K562 (cell line): Measurements from ENCODE around the gene AQP2. TPM values are rescaled to one million over a fixed set of nuclear protein-coding genes. Genes with fewer than 3 reads are reported as not detected.

Experiments
- ATAC-seq: fragments of 200-7000 bp; cut with Tn5 transposase; 3 replicates; pipeline ENCODE4 v1.9.1; 2020; ENCODE audit warnings: moderate library complexity
- BruUV-seq: library from RNA; stranded (reverse); fragments of 400-500 nt; replicated peaks from 2 replicates; lab custom pipeline; 2021; lab: Mats Ljungman, UMichigan
- CTCF ChIA-PET: fragments of 300-600 bp; formaldehyde crosslinking; extraction: SDS; loops from one replicate; lab custom pipeline; 2021; ENCODE audit warnings: low intra/inter-chr PET ratio; lab: Yijun Ruan, JAX
- POLR2A ChIA-PET: fragments of 300-600, 350-650 bp; sonication (Branson Sonifier 250); formaldehyde crosslinking; extraction: SDS; loops from one replicate; lab custom pipeline; 2021; ENCODE audit warnings: antibody characterized with exemption, inconsistent platforms; lab: Yijun Ruan, JAX
- DNase-seq, 4 experiments: peaks; one replicate each; pipeline versions ENCODE4 v3.0.0 to v3.0.0-alpha.2; 2011 to 2018; ENCODE audit warnings: low spot score in 3 of 4, mixed read lengths in 3 of 4; ENCODE audit errors: extremely low read depth in 1 of 4
- FAIRE-seq: peaks from 2 replicates; lab custom pipeline; 2011; peaks lifted over from hg19 to GRCh38; lab: Jason Lieb, UNC
- H2AFZ ChIP-seq: 2 replicates; pipeline ENCODE4 v1.6.0; 2011; ENCODE audit warnings: low read depth, low read length, control low read depth, inconsistent platforms
- H3K27ac ChIP-seq: fragments of 200-600 bp; 3 replicates; pipeline ENCODE4 v1.8.0; 2011; ENCODE audit warnings: low read depth, mild to moderate bottlenecking, control low read depth, inconsistent platforms, low read length, moderate library complexity, mixed read lengths; ENCODE audit errors: extremely low read depth
- H3K27me3 ChIP-seq, 2 experiments: fragments of 300-600 bp in 1 of 2; 2 replicates in 1 of 2; 3 replicates in 1 of 2; pipeline versions ENCODE4 v1.6.0 to v1.8.0; 2011; ENCODE audit warnings: inconsistent platforms in 2 of 2, low read length in 2 of 2, mild to moderate bottlenecking in 1 of 2, mixed read lengths in 1 of 2, moderate library complexity in 1 of 2; ENCODE audit not compliant: control insufficient read depth in 2 of 2, insufficient read depth in 2 of 2
- H3K36me3 ChIP-seq: fragments of 300-600 bp; 3 replicates; pipeline ENCODE4 v1.8.0; 2011; ENCODE audit warnings: mild to moderate bottlenecking, low read length, inconsistent platforms; ENCODE audit not compliant: control insufficient read depth, insufficient read depth
- H3K4me1 ChIP-seq, 2 experiments: fragments of 200-600 bp in 1 of 2; replicated peaks in 1 of 2; 2 replicates in 1 of 2; 3 replicates in 1 of 2; pipeline versions ENCODE4 v1.5.1 to v1.8.0; 2011; ENCODE audit warnings: inconsistent platforms in 2 of 2, low read length in 2 of 2, mild to moderate bottlenecking in 1 of 2, mixed read lengths in 1 of 2, moderate library complexity in 1 of 2; ENCODE audit not compliant: control insufficient read depth in 2 of 2, insufficient read depth in 2 of 2
- H3K4me2 ChIP-seq: 2 replicates; pipeline ENCODE4 v1.6.1; 2011; ENCODE audit warnings: low read length, control low read depth, inconsistent platforms, mixed read lengths; ENCODE audit not compliant: insufficient read depth
- H3K4me3 ChIP-seq: fragments of 200-600 bp; sonication (generic), shearing (Covaris generic); 2 replicates; pipeline ENCODE4 v1.5.1; 2016; ENCODE audit warnings: control low read depth, inconsistent platforms
- H3K79me2 ChIP-seq: fragments of 200-600 bp; 3 replicates; pipeline ENCODE4 v1.8.0; 2011; ENCODE audit warnings: low read length, inconsistent platforms; ENCODE audit not compliant: control insufficient read depth, insufficient read depth
- H3K9ac ChIP-seq, 2 experiments: 2 replicates each; pipeline versions ENCODE4 v1.6.0 to v1.6.1; 2011; ENCODE audit warnings: low read depth in 2 of 2, low read length in 2 of 2, control low read depth in 1 of 2, inconsistent platforms in 1 of 2, mild to moderate bottlenecking in 1 of 2, mixed read lengths in 1 of 2; ENCODE audit not compliant: insufficient read depth in 1 of 2
- H3K9me1 ChIP-seq: one replicate; pipeline ENCODE4 v1.6.0; 2011; ENCODE audit warnings: inconsistent platforms, mild to moderate bottlenecking, low read length, moderate library complexity; ENCODE audit not compliant: control insufficient read depth, insufficient read depth
- H3K9me3 ChIP-seq: replicated peaks from 2 replicates; pipeline ENCODE4 v1.5.1; 2011; ENCODE audit warnings: low read depth, low read length, inconsistent platforms; ENCODE audit not compliant: control insufficient read depth, insufficient read depth
- H4K20me1 ChIP-seq: replicated peaks from 2 replicates; pipeline ENCODE4 v1.6.1; 2011; ENCODE audit warnings: low read length, inconsistent platforms, mixed read lengths; ENCODE audit not compliant: control insufficient read depth, insufficient read depth
- CBX1 ChIP-seq: sonication (generic); IDR thresholded peaks from 2 replicates; pipeline ENCODE4 v1.6.1; 2016; ENCODE audit warnings: antibody characterized with exemption, low read depth, mild to moderate bottlenecking
- CTCFL ChIP-seq: IDR thresholded peaks from 2 replicates; pipeline ENCODE4 v1.6.1; 2011; ENCODE audit warnings: borderline replicate concordance, low read depth, mild to moderate bottlenecking, moderate library complexity, low read length; ENCODE audit not compliant: insufficient read depth, poor library complexity, severe bottlenecking
- DACH1 ChIP-seq: fragments of 450-650 bp; IDR thresholded peaks from 2 replicates; pipeline ENCODE4 v1.6.1; 2018; ENCODE audit not compliant: partially characterized antibody
- ESRRB ChIP-seq: fragments of 250-450 bp; sonication (Bioruptor Pico); IDR thresholded peaks from 2 replicates; pipeline ENCODE4 v1.5.0; 2020; ENCODE audit warnings: mild to moderate bottlenecking, moderate library complexity, borderline replicate concordance
- HCFC1 ChIP-seq: IDR thresholded peaks from 2 replicates; pipeline ENCODE4 v1.6.1; 2012; ENCODE audit warnings: low read depth, low read length, improper control_type of control experiment
- HMG20B ChIP-seq: fragments of 250-450 bp; sonication (Bioruptor Pico); IDR thresholded peaks from 2 replicates; pipeline ENCODE4 v1.5.0; 2021; ENCODE audit warnings: mild to moderate bottlenecking
- IRF9 ChIP-seq: fragments of 450-650 bp; IDR thresholded peaks from 2 replicates; pipeline ENCODE4 v1.6.1; 2016; ENCODE audit warnings: missing biosample characterization, missing genetic modification characterization
- NBN ChIP-seq: fragments of 450-650 bp; IDR thresholded peaks from 2 replicates; pipeline ENCODE4 v1.6.1; 2016; ENCODE audit warnings: low read depth, mild to moderate bottlenecking
- NCOA4 ChIP-seq: fragments of 450-650 bp; IDR thresholded peaks from 2 replicates; pipeline ENCODE4 v1.6.1; 2018; ENCODE audit warnings: mild to moderate bottlenecking; ENCODE audit not compliant: partially characterized antibody
- PRMT5 ChIP-seq: sonication (generic); formaldehyde crosslinking; IDR thresholded peaks from 2 replicates; pipeline ENCODE4 v1.5.0; 2020; ENCODE audit warnings: missing genetic modification reagents
- SLC30A9 ChIP-seq: fragments of 250-450 bp; sonication (Bioruptor Pico); IDR thresholded peaks from 2 replicates; pipeline ENCODE4 v1.8.0; 2022; ENCODE audit warnings: mild to moderate bottlenecking, moderate library complexity
- SMAD1 ChIP-seq: fragments of 150-350 bp; IDR thresholded peaks from 2 replicates; pipeline ENCODE4 v1.6.1; 2014; ENCODE audit warnings: low read length, low read depth; ENCODE audit not compliant: partially characterized antibody
- SMARCB1 ChIP-seq: IDR thresholded peaks from 2 replicates; pipeline ENCODE4 v1.6.1; 2011; ENCODE audit warnings: improper control_type of control experiment, low read depth; ENCODE audit not compliant: insufficient read length
- SNRNP70 ChIP-seq: fragments of 200-400 bp; formaldehyde crosslinking; optimal IDR thresholded peaks from 2 replicates; pipeline ENCODE3; 2017; ENCODE audit warnings: low read depth, low read length
- ZC3H11A ChIP-seq: IDR thresholded peaks from 2 replicates; pipeline ENCODE4 v1.6.1; 2012; ENCODE audit warnings: low read depth, low read length, improper control_type of control experiment
- ZNF143 ChIP-seq: sonication (generic); formaldehyde crosslinking; IDR thresholded peaks from 2 replicates; pipeline ENCODE4 v1.9.0; 2022; ENCODE audit warnings: mild to moderate bottlenecking, missing genetic modification reagents
- ZNF311 ChIP-seq: fragments of 250-450 bp; sonication (Bioruptor Pico); IDR thresholded peaks from 2 replicates; pipeline ENCODE4 v1.4.0; 2020; ENCODE audit warnings: mild to moderate bottlenecking, moderate library complexity
- ZNF431 ChIP-seq: sonication (generic); formaldehyde crosslinking; IDR thresholded peaks from 2 replicates; pipeline ENCODE4 v1.8.0; 2022; ENCODE audit warnings: mild to moderate bottlenecking, missing genetic modification reagents
- ZNF740 ChIP-seq, 3 experiments: fragments of 200-800 bp in 1 of 3; sonication (Bioruptor generic) in 1 of 3; sonication (generic) in 1 of 3; formaldehyde crosslinking in 1 of 3; IDR thresholded peaks; 2 replicates each; pipeline versions ENCODE4 v1.6.1 to v1.8.0; 2016 to 2022; ENCODE audit warnings: mild to moderate bottlenecking in 2 of 3, missing compliant biosample characterization in 2 of 3, missing genetic modification characterization in 2 of 3, missing genetic modification reagents in 1 of 3
- WGBS: fragments of 100-300 bp; shearing (Covaris generic); methylation state at CpG from one replicate; pipeline ENCODE4 v1.1.6; 2016; ENCODE audit warnings: low coverage, mixed read lengths; ENCODE audit not compliant: insufficient coverage; ENCODE audit errors: missing lambda C conversion rate; 5-methylcytosine and 5-hydroxymethylcytosine counted together
- in situ Hi-C: fragments of 300-500 bp; cut with MboI; formaldehyde crosslinking; loops from 4 replicates; pipeline ENCODE4 v1.15.0; 2018; ENCODE audit warnings: inconsistent platforms, mixed read lengths
- intact Hi-C: fragments of 100-400 bp; cut with micrococcal nuclease; formaldehyde crosslinking; loops from 2 replicates; pipeline ENCODE4 v1.14.2; 2022
- polyA plus RNA-seq, 8 experiments: library from polyadenylated mRNA; depleted of rRNA in 4 of 8; stranded (reverse) in 5 of 8; unstranded in 3 of 8; fragments of >200 nt; fragmentation: Nextera tagmentation in 2 of 8; fragmentation: Illumina TruSeq in 1 of 8; extraction: Ambion mirVana in 2 of 8; extraction: Trizol in 1 of 8; gene quantifications; 2 replicates each; pipeline versions ENCODE4 v1.2.1 to v1.2.3, GENCODE V29; 2011 to 2014; ENCODE audit warnings: inconsistent platforms in 1 of 8, missing spikeins in 1 of 8
- total RNA-seq, 7 experiments: library from RNA; depleted of rRNA in 6 of 7; stranded (reverse); fragments of >200 nt in 6 of 7; fragmentation: Illumina TruSeq in 2 of 7; extraction: Trizol in 2 of 7; gene quantifications; 2 replicates each; pipeline versions ENCODE4 v1.2.1 to v1.2.3, GENCODE V29; 2011 to 2021; ENCODE audit warnings: low replicate concordance in 1 of 7

AQP2 gene
- total and polyA plus RNA-seq, 9 of the 15 experiments (the other 6 are each of a cell fraction or from before 2014, with no cell fraction given), result not detected

GRCh38 chr12:49985981-49986380 lies 35.4 kb downstream of the AQP2 start:
- DNase-seq (no peak), FAIRE-seq (no peak), ATAC-seq (no peak)
- Histone ChIP-seq H3K27me3 (no peaks in the 10 kb centered on the region), H3K9me1 (no peaks in the 10 kb centered on the region), H4K20me1 (peaks cover 5% of the 10 kb centered on the region; the same call in 1 of the 2 replicates), H3K27ac (no peak overlapping the region), H3K4me3 (no peak overlapping the region), H3K79me2 (no peaks in the 10 kb centered on the region), H3K4me2 (no peak overlapping the region), H3K9ac (no peak overlapping the region), H3K9me3 (no peaks in the 10 kb centered on the region), H3K4me1 (peaks cover 17 to 19% of the 10 kb centered on the region in 2 experiments; a peak in 4 of 5 replicates), H3K36me3 (peaks cover 54% of the 10 kb centered on the region), H2AFZ (no peak overlapping the region)
- intact Hi-C loops (no loop called here), in situ Hi-C loops (no loop called here)
- ChIA-PET POLR2A (interaction anchor here (0.7 to 2.1 kb wide), 6 partner anchors 9 to 245 kb away, joined by 3 to 6 read pairs (median 4); partner anchors contain the start of gene TMBIM6), CTCF (no interaction called here)
- 87% methylated on average over 5 of the region's 5 CpGs for WGBS
- no TSS peak for BruUV-seq
- TF ChIP-seq SLC30A9 (CRISPR knock-in tag) (no peak), NBN (no peak), IRF9 (tag) (no peak), ZNF311 (CRISPR knock-in tag) (no peak), HCFC1 (no peak), CTCFL (no peak), CBX1 (no peak), HMG20B (no peak), ZNF431 (no peak), SNRNP70 (no peak), ZNF740 (CRISPR knock-in tag; IDR thresholded peaks at IDR 0.05) (no peak), ZNF740 (tag; IDR thresholded peaks at IDR 0.05) (no peak), SMARCB1 (no peak), PRMT5 (CRISPR knock-in tag) (no peak), ZNF143 (CRISPR knock-in tag) (no peak), DACH1 (no peak), NCOA4 (no peak), ZC3H11A (no peak), SMAD1 (no peak), ESRRB (CRISPR knock-in tag) (no peak)
